GM18498 (cell line): ENCODE measurements around the gene B3GNT7.
"Not testable (repeated sequence)": the region's sequence is repeated elsewhere in the genome, so short reads cannot be mapped to it uniquely, and the experiment has no call there.

ENCODE experiments used
- ATAC-seq: cut with Tn5 transposase; IDR thresholded peaks from one replicate; pipeline ENCODE4 v1.9.1; 2021; ENCODE audit warnings: mild to moderate bottlenecking, moderate library complexity; ENCODE audit not compliant: unreplicated experiment

Gene B3GNT7, protein sequence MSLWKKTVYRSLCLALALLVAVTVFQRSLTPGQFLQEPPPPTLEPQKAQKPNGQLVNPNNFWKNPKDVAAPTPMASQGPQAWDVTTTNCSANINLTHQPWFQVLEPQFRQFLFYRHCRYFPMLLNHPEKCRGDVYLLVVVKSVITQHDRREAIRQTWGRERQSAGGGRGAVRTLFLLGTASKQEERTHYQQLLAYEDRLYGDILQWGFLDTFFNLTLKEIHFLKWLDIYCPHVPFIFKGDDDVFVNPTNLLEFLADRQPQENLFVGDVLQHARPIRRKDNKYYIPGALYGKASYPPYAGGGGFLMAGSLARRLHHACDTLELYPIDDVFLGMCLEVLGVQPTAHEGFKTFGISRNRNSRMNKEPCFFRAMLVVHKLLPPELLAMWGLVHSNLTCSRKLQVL

DNA sequence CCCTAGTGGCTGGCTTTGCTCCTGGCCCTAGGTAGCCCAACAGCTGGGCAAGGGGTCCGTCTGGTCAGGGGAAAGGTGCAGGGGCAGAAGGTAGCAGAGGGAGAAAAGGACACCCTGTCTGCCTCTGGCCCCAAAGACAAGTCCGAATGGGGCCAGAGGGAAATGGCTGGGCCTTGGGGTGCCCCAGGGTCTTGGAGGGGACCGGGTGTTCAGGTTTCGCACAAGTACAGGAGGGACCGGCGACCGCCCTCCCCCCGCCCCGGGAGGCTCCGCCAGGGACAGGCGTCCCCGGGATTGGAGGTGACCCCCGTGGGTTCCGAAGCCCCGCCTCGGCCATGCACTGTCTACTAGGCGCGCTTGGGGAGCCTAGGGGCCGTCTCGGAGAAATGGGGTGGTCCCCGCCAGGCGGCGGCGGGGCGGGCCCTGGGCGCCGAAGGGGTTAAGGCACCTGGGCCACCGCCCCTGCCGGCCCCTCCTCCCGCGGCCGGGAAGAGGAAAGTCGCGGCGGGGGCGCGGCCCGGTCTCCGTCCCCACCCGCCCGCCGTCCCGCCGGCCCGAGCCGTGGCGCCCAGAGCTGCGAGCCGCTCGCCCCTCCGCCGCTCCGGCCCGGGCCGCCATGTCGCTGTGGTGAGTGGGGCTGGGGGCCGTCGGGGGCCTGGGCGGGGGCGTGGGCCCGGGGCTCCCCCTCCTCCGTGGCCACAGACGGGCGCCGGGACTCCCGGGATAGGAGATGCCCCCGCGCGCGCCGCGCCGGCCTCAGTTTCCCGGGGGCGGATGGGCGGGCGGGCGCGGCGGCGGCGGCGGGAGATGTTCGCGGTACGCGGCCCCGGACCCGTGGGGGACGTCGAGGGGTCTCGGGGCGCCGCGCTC is at the start of gene B3GNT7:
TSS of gene B3GNT7 (plus strand) at position 523 of the 870 bp plus-strand sequence. CDS start at position 617, 94 bp downstream.
- no peak for ATAC-seq

GRCh38 chr2:231347081-231347480 is 48.4 kb upstream of the B3GNT7 start:
- ATAC-seq = no peak

- ATAC-seq = no peak
These were observed 47.9 kb upstream of the B3GNT7 start for GRCh38 chr2:231347638-231348037.

GRCh38 chr2:231348173-231348572 is 47.3 kb upstream of the B3GNT7 start:
- ATAC-seq = no peak

DNA sequence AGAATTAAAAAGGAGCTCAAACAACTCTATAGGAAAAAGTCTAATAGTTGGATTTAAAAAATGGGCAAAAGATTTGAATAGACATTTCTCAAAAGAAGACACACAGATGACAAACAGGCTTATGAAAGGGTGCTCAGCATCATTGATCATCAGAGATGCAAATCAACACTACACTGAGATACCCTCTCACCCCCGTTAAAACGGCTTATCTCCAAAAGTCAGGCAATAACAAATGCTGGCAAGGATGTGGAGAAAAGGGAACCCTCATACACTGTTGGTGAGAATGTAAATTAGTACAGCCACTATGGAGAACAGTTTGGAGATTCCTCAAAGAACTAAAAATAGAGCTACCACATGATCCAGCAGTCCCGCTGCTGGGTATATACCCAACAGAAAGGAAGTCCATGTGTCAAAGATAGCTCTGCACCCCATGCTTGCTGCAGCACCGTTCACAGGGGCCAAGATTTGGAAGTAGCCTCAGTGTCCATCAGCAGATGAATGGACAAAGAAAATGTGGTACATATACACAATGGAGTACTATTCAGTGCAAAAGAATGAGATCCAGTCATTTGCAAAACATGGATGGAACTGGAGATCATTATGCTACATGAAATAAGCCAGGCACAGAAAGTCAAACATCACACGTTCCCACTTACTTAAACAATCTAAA is 46.7 kb upstream of the B3GNT7 start:
- no peak for ATAC-seq

DNA sequence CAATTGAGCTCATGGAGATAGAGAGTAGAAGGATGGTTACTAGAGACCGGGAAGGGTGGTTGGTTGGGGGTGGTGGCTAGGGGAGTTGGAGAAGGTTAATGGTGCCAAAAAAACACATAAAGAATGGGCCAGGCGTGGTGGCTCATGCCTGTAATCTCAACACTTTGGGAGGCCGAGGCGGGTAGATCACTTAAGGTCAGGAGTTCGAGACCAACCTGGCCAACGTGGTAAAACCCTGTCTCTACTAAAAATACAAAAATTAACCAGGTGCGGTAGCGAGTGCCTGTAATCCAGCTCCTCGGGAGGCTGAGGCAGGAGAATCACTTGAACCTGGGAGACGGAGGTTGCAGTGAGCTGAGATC is 46.2 kb upstream of the B3GNT7 start:
- ATAC-seq = not testable (repeated sequence)

- no peak for ATAC-seq
These were observed 43.9 kb upstream of the B3GNT7 start for GRCh38 chr2:231351648-231352047.

DNA sequence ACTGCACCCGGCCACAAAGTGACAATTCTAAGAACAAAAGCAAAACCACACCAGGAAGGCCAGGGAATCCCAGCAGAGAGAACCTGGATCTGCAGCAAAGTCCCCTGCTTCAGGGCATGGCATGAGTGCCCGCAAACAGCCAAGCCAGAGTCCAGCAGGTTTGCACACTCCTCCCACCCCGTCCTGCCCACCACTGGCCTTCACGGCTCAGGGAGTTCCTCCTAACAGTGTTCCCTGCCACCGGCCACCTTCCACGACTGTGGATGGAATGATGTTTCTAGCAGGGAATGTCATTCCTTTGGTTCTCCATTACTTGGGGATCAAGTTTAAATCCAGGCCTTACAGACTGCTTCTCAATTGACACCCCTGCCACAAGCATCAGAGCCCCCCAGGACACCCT is 42.0 kb upstream of the B3GNT7 start:
- no peak for ATAC-seq

GRCh38 chr2:231355508-231356465 is 39.7 kb upstream of the B3GNT7 start:
- ATAC-seq = no peak

DNA sequence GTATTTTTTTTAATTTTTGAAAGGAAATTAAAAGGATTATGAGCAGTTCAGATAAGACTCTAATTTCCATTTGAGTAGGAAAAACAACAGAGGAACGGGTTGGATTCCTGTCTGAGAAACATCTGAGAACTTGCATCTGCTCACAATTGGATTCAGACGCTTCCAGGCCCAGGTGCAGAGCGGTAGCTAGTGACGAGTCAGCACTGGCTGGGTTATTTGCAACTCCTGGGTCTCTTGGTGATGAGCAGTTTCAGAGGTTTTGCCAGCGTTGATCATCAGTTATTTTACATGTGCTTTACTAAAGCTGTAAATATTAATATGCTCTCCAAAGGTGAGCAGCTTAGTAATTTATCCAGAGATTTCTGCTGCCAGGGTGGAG is 39.1 kb upstream of the B3GNT7 start:
- ATAC-seq = no peak

- no peak for ATAC-seq
These were observed 38.5 kb upstream of the B3GNT7 start for GRCh38 chr2:231357048-231357447.

DNA sequence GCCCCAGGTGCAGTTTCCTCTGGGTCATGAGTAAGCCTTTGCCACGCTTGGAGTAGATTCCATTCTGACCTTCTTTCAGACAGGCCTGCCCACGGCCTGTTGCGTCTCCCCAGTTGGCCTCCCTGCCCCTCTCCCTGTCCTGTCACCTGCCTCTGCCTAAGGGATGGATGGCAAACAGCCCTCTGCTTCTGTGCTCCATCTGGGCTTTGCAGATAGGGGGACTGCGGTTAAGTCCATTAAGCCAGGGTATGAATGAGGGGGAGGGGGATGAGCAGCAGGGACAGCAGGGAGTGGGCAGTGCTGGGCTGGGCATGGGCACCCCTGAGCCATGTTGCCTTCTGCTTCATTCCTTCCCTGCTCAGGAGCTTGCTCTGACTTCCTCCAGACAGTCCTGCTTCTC is 37.6 kb upstream of the B3GNT7 start:
- ATAC-seq = no peak

GRCh38 chr2:231359441-231359840 is 36.1 kb upstream of the B3GNT7 start:
- ATAC-seq = no peak

GRCh38 chr2:231359948-231360347 is 35.6 kb upstream of the B3GNT7 start:
- no peak for ATAC-seq

DNA sequence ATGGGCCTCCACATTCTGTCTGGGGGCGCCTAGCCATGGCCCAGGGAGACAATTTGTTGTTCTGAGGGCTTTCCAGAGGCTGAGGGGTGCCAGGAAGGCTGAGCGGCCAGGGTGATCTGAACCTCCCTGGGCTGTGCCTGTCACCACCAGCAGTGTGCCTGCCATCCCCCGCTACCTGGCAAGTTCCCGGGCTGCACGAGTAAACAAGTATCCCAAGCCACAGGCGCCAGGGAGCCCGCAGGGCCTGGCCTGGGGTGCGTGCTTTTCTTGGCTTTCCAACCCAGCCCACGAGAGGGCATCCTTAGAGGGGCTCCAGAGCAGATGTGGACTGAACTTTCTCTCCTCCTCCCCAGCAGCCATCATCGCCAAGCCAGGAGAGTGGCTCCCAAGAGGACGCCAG is 35.1 kb upstream of the B3GNT7 start:
- ATAC-seq = no peak

GRCh38 chr2:231360881-231361371 is 34.6 kb upstream of the B3GNT7 start:
- no peak for ATAC-seq

- peak; percentile 95 for ATAC-seq
These were observed 33.6 kb upstream of the B3GNT7 start for GRCh38 chr2:231361701-231362554.

GRCh38 chr2:231362555-231363184 is 32.8 kb upstream of the B3GNT7 start:
- no peak for ATAC-seq

DNA sequence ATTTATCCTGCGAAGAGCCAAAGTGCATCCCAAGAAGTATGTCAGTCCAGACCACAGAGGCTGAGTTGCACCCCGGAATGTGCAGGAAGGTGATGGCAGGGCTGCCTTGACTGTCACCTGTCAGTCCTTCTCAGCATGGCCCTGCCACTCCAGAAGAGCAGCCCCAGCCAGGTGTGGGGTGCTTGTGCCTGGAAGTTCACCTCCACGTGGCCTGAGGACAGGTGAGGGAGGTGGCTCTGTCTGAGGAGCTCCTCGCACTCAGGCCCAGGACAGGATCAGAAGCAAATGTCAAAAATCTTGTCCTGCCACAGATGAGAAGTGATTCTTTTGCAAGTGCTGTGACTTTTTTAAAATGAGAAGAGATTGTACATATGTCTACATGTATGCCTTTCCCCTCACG is 31.4 kb upstream of the B3GNT7 start:
- no peak for ATAC-seq
